SK-N-SH (cell line): ENCODE data around the gene HMGCS1. TPM values are rescaled to one million over a fixed set of nuclear protein-coding genes. Genes with fewer than 3 reads are reported as not detected.

Experiments
- CTCF ChIA-PET: fragments of 300-600, 350-600 bp; formaldehyde crosslinking; extraction: SDS; loops from one replicate; lab custom pipeline; 2021; lab: Yijun Ruan, JAX
- POLR2A ChIA-PET: fragments of 350-600 bp; sonication (Branson Sonifier 250); formaldehyde crosslinking; extraction: SDS; loops from one replicate; lab custom pipeline; 2020; ENCODE audit warnings: antibody characterized with exemption, inconsistent platforms; lab: Yijun Ruan, JAX
- DNase-seq: peaks from one replicate; pipeline ENCODE4 v3.0.0; 2012
- H2AFZ ChIP-seq: fragments of 200-600 bp; sonication (generic); 2 replicates; pipeline ENCODE4 v1.8.1; 2016; ENCODE audit warnings: antibody characterized with exemption, mild to moderate bottlenecking, low read depth
- H3F3A ChIP-seq: fragments of 200-600 bp; sonication (generic); replicated peaks from 2 replicates; pipeline ENCODE3; 2016; ENCODE audit warnings: antibody characterized with exemption, mild to moderate bottlenecking; ENCODE audit not compliant: insufficient read depth
- H3K27ac ChIP-seq, 2 experiments: fragments of 200-500 bp in 1 of 2; fragments of 200-600 bp in 1 of 2; sonication (Bioruptor generic) in 1 of 2; sonication (generic), shearing (Covaris generic) in 1 of 2; 2 replicates each; pipeline versions ENCODE4 v1.5.1 to v1.6.1; 2014 to 2016; ENCODE audit warnings: low read depth in 2 of 2, inconsistent platforms in 1 of 2, low read length in 1 of 2, mild to moderate bottlenecking in 1 of 2, mixed read lengths in 1 of 2
- H3K27me3 ChIP-seq: fragments of 200-600 bp; sonication (generic), shearing (Covaris generic); 2 replicates; pipeline ENCODE4 v1.6.1; 2016; ENCODE audit warnings: mixed run types; ENCODE audit not compliant: insufficient read depth
- H3K36me3 ChIP-seq, 2 experiments: fragments of 200-500 bp in 1 of 2; fragments of 200-600 bp in 1 of 2; sonication (Bioruptor generic) in 1 of 2; sonication (generic) in 1 of 2; replicated peaks in 1 of 2; 2 replicates each; pipeline versions ENCODE3 to v1.5.1; 2014 to 2016; ENCODE audit warnings: low read length in 1 of 2, mild to moderate bottlenecking in 1 of 2; ENCODE audit not compliant: insufficient read depth in 2 of 2, control insufficient read depth in 1 of 2
- H3K4me1 ChIP-seq, 2 experiments: fragments of 200-500 bp in 1 of 2; fragments of 200-600 bp in 1 of 2; sonication (Bioruptor generic) in 1 of 2; sonication (generic), shearing (Covaris generic) in 1 of 2; 2 replicates each; pipeline versions ENCODE4 v1.5.1 to v1.6.1; 2014 to 2016; ENCODE audit warnings: low read depth in 1 of 2, low read length in 1 of 2, mixed run types in 1 of 2; ENCODE audit not compliant: insufficient read depth in 2 of 2, control insufficient read depth in 1 of 2
- H3K4me2 ChIP-seq: fragments of 200-600 bp; sonication (generic), shearing (Covaris generic); 2 replicates; pipeline ENCODE4 v1.6.1; 2017; ENCODE audit warnings: mixed run types
- H3K4me3 ChIP-seq, 2 experiments: fragments of 200-500 bp in 1 of 2; fragments of 200-600 bp in 1 of 2; sonication (Bioruptor generic) in 1 of 2; sonication (generic), shearing (Covaris generic) in 1 of 2; 2 replicates each; pipeline versions ENCODE4 v1.5.1 to v1.8.1; 2014 to 2016; ENCODE audit warnings: low read depth in 2 of 2, inconsistent platforms in 1 of 2, low read length in 1 of 2, mild to moderate bottlenecking in 1 of 2, mixed read lengths in 1 of 2, moderate library complexity in 1 of 2
- H3K79me2 ChIP-seq: fragments of 200-600 bp; sonication (generic); 2 replicates; pipeline ENCODE4 v1.8.1; 2017; ENCODE audit warnings: mild to moderate bottlenecking; ENCODE audit not compliant: insufficient read depth
- H3K9ac ChIP-seq: fragments of 200-600 bp; sonication (generic); 2 replicates; pipeline ENCODE4 v1.6.1; 2017; ENCODE audit warnings: mixed run types
- H3K9me2 ChIP-seq: fragments of 200-600 bp; sonication (generic); 2 replicates; pipeline ENCODE4 v1.6.1; 2017; ENCODE audit warnings: mixed run types
- H3K9me3 ChIP-seq: fragments of 200-600 bp; sonication (generic); 2 replicates; pipeline ENCODE4 v1.6.1; 2017; ENCODE audit warnings: mixed run types, mild to moderate bottlenecking, moderate library complexity
- H4K20me1 ChIP-seq: fragments of 200-600 bp; sonication (generic); 2 replicates; pipeline ENCODE4 v1.6.1; 2017; ENCODE audit warnings: mild to moderate bottlenecking, mixed run types; ENCODE audit not compliant: insufficient read depth
- CHD2 ChIP-seq: fragments of 150-350 bp; IDR thresholded peaks from 2 replicates; pipeline ENCODE4 v1.6.1; 2018; ENCODE audit warnings: low read length; ENCODE audit not compliant: partially characterized antibody
- ELF1 ChIP-seq: IDR thresholded peaks from 2 replicates; pipeline ENCODE4 v1.4.0; 2012
- EP300 ChIP-seq, 2 experiments: IDR thresholded peaks; 2 replicates each; pipeline versions ENCODE4 v1.4.0 to v1.6.1; 2012; ENCODE audit warnings: borderline replicate concordance in 1 of 2, low read depth in 1 of 2, low read length in 1 of 2
- EZH2phosphoT487 ChIP-seq: fragments of 200-600 bp; sonication (generic); IDR thresholded peaks from 2 replicates; pipeline ENCODE4 v1.6.1; 2017; ENCODE audit warnings: low read depth, mixed run types, mild to moderate bottlenecking, antibody characterized with exemption, moderate library complexity, borderline replicate concordance
- FOSL2 ChIP-seq: IDR thresholded peaks from 2 replicates; pipeline ENCODE4 v1.4.0; 2012; ENCODE audit warnings: low read depth, mild to moderate bottlenecking, moderate library complexity, borderline replicate concordance
- FOXJ3 ChIP-seq: sonication (generic); formaldehyde crosslinking; IDR thresholded peaks from 2 replicates; pipeline ENCODE4 v1.5.1; 2020; ENCODE audit warnings: mild to moderate bottlenecking, missing genetic modification reagents
- FOXM1 ChIP-seq: IDR thresholded peaks from 2 replicates; pipeline ENCODE4 v1.4.0; 2012; ENCODE audit warnings: low read depth, mild to moderate bottlenecking
- GABPA ChIP-seq: IDR thresholded peaks from 2 replicates; pipeline ENCODE4 v1.4.0; 2012; ENCODE audit warnings: low read depth, mild to moderate bottlenecking
- GATA2 ChIP-seq: sonication (generic); formaldehyde crosslinking; IDR thresholded peaks from 2 replicates; pipeline ENCODE4 v1.5.0; 2020; ENCODE audit warnings: mild to moderate bottlenecking, missing genetic modification reagents
- JUND ChIP-seq: IDR thresholded peaks from 2 replicates; pipeline ENCODE4 v1.4.0; 2012
- MEF2A ChIP-seq: IDR thresholded peaks from 2 replicates; pipeline ENCODE4 v1.4.0; 2012; ENCODE audit warnings: low read depth, borderline replicate concordance
- MXI1 ChIP-seq: IDR thresholded peaks from 2 replicates; pipeline ENCODE4 v1.6.1; 2012; ENCODE audit warnings: mild to moderate bottlenecking, low read depth, low read length, improper control_type of control experiment
- POLR2AphosphoS5 ChIP-seq: IDR thresholded peaks from 2 replicates; pipeline ENCODE4 v1.6.1; 2012; ENCODE audit warnings: low read depth, low read length
- RXRA ChIP-seq: IDR thresholded peaks from 2 replicates; pipeline ENCODE4 v1.4.0; 2012; ENCODE audit warnings: low read depth, mild to moderate bottlenecking, borderline replicate concordance
- SIN3A ChIP-seq: IDR thresholded peaks from 2 replicates; pipeline ENCODE4 v1.6.1; 2012; ENCODE audit warnings: low read depth, mild to moderate bottlenecking, low read length, moderate library complexity, borderline replicate concordance
- SMC3 ChIP-seq: IDR thresholded peaks from 2 replicates; pipeline ENCODE4 v1.6.1; 2012; ENCODE audit warnings: low read depth, low read length, improper control_type of control experiment
- TAF1 ChIP-seq: IDR thresholded peaks from 2 replicates; pipeline ENCODE4 v1.6.1; 2012; ENCODE audit warnings: low read depth, mild to moderate bottlenecking, low read length, moderate library complexity, borderline replicate concordance
- TEAD4 ChIP-seq: IDR thresholded peaks from 2 replicates; pipeline ENCODE4 v1.4.0; 2012; ENCODE audit warnings: mild to moderate bottlenecking, borderline replicate concordance; ENCODE audit not compliant: insufficient read depth
- WGBS: methylation state at CpG from one replicate; pipeline ENCODE4 v1.1.6; 2017; ENCODE audit warnings: low lambda C conversion rate; 5-methylcytosine and 5-hydroxymethylcytosine counted together
- polyA plus RNA-seq, 3 experiments: library from polyadenylated mRNA; depleted of rRNA; stranded (reverse); fragments of >200 nt; gene quantifications; 2 replicates each; pipeline ENCODE4 v1.2.3, GENCODE V29; 2012
- TF ChIP-seq, protein P1 (sequence below): IDR thresholded peaks from 2 replicates; pipeline ENCODE4; 2012
- TF ChIP-seq, protein P2 (sequence below): IDR thresholded peaks from 2 replicates; pipeline ENCODE4 v1.4.0; 2012; ENCODE audit warnings: low read depth, borderline replicate concordance
- TF ChIP-seq, protein P3 (sequence below): IDR thresholded peaks from 2 replicates; pipeline ENCODE4 v1.6.1; 2012; ENCODE audit warnings: mild to moderate bottlenecking, low read depth, low read length, moderate library complexity
- TF ChIP-seq, protein P4 (sequence below): fragments of 150-350 bp; IDR thresholded peaks from 2 replicates; pipeline ENCODE4 v1.6.1; 2017; ENCODE audit warnings: antibody characterized with exemption, low read length, low read depth, borderline replicate concordance

Gene HMGCS1
- polyA plus RNA-seq, 1 of the 3 experiments (the other 2 are of a cell fraction), result 8.2 TPM

DNA sequence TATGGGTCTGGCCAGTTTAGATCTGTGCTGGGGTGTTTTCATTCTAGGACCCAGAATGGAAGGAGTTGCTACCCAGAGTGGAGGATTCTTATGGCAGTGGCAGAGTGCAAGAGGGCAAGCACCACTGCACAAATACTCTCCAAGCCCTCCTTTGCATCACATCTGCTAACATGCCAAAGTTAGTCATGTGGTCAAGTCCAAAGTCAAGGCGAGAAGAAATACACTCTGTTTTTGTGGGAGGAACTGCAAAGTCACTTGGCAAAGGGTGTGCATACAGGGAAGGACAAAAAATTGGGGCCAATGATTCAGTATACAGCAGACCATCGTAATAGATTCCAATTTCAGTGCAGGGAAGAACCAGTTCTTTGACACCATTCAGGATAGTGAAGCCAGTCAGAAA, 43.9 kb upstream of the HMGCS1 start:
- 3% methylated on average over 2 of the region's 2 CpGs for WGBS
- no peaks in the 10 kb centered on the region for H3K4me1 ChIP-seq
- no peak overlapping the region for H3K4me2 ChIP-seq
- CTCF ChIA-PET, result interaction anchor here (1.0 to 1.3 kb wide), 2 partner anchors 14 to 106 kb away, joined by 3 read pairs; no protein-coding TSS in a partner anchor
- no peaks in the 10 kb centered on the region for H3K9me2 ChIP-seq
- POLR2A ChIA-PET, result no interaction called here
- no peak for DNase-seq
- TF ChIP-seq POLR2AphosphoS5, result no peak
- no peak for TF ChIP-seq GATA2
- TF ChIP-seq CHD2, result no peak
- no peak for TF ChIP-seq RXRA
- no peak for TF ChIP-seq GABPA
- TF ChIP-seq JUND, result no peak
- no peak for TF ChIP-seq FOXJ3 (CRISPR knock-in tag)
- no peak for TF ChIP-seq TEAD4
- no peak for TF ChIP-seq FOSL2
- no peak for TF ChIP-seq MEF2A
- no peaks in the 10 kb centered on the region for H3F3A ChIP-seq
- no peaks in the 10 kb centered on the region for H3K27me3 ChIP-seq
- H3K9ac ChIP-seq, result no peak overlapping the region
- no peaks in the 10 kb centered on the region for H3K36me3 ChIP-seq
- no peak overlapping the region for H3K4me3 ChIP-seq
- H4K20me1 ChIP-seq, result no peaks in the 10 kb centered on the region
- 0 out of 2 replicates have a peak, but pooled peaks cover 4% of the 10 kb centered on the region for H3K9me3 ChIP-seq
- no peak overlapping the region for H2AFZ ChIP-seq
- no peaks in the 10 kb centered on the region for H3K79me2 ChIP-seq
- H3K27ac ChIP-seq, result no peak overlapping the region

DNA sequence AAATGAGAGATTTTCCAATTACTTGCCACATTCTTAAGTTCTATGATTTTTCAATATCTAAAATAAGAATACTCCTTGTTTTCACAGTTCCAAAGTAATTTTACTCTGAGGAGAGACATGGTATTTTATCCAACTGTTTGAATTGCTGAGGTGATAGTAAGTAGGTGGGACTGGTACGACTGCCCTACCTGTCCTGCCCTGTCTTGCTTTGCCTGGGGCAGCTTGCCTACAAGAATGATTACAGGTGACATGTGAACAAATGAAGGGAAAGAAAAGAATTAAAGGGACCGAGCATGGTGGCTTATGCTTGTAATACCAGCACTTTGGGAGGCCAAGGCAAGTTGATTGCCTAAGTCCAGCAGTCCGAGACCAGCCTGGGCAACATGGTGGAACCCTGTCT, 41.6 kb upstream of the HMGCS1 start:
- Histone ChIP-seq H3K4me3 (no peak overlapping the region), H3K36me3 (no peaks in the 10 kb centered on the region), H4K20me1 (no peaks in the 10 kb centered on the region), H3K9ac (no peak overlapping the region), H2AFZ (no peak overlapping the region), H3K4me1 (no peaks in the 10 kb centered on the region), H3K27ac (no peak overlapping the region), H3K9me2 (no peaks in the 10 kb centered on the region), H3K79me2 (no peaks in the 10 kb centered on the region), H3F3A (no peaks in the 10 kb centered on the region), H3K27me3 (no peaks in the 10 kb centered on the region), H3K4me2 (no peak overlapping the region), H3K9me3 (0 out of 2 replicates have a peak, but pooled peaks cover 2% of the 10 kb centered on the region)
- no peak for DNase-seq
- CTCF ChIA-PET, result no interaction called here
- POLR2A ChIA-PET, result no interaction called here
- 26% methylated on average over 3 of the region's 3 CpGs for WGBS
- TF ChIP-seq TEAD4, result no peak
- TF ChIP-seq, protein P1, sequence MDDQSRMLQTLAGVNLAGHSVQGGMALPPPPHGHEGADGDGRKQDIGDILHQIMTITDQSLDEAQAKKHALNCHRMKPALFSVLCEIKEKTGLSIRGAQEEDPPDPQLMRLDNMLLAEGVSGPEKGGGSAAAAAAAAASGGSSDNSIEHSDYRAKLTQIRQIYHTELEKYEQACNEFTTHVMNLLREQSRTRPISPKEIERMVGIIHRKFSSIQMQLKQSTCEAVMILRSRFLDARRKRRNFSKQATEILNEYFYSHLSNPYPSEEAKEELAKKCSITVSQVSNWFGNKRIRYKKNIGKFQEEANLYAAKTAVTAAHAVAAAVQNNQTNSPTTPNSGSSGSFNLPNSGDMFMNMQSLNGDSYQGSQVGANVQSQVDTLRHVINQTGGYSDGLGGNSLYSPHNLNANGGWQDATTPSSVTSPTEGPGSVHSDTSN, result no peak
- no peak for TF ChIP-seq GABPA
- TF ChIP-seq, protein P2, sequence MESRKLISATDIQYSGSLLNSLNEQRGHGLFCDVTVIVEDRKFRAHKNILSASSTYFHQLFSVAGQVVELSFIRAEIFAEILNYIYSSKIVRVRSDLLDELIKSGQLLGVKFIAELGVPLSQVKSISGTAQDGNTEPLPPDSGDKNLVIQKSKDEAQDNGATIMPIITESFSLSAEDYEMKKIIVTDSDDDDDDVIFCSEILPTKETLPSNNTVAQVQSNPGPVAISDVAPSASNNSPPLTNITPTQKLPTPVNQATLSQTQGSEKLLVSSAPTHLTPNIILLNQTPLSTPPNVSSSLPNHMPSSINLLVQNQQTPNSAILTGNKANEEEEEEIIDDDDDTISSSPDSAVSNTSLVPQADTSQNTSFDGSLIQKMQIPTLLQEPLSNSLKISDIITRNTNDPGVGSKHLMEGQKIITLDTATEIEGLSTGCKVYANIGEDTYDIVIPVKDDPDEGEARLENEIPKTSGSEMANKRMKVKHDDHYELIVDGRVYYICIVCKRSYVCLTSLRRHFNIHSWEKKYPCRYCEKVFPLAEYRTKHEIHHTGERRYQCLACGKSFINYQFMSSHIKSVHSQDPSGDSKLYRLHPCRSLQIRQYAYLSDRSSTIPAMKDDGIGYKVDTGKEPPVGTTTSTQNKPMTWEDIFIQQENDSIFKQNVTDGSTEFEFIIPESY, result no peak
- TF ChIP-seq, protein P3, sequence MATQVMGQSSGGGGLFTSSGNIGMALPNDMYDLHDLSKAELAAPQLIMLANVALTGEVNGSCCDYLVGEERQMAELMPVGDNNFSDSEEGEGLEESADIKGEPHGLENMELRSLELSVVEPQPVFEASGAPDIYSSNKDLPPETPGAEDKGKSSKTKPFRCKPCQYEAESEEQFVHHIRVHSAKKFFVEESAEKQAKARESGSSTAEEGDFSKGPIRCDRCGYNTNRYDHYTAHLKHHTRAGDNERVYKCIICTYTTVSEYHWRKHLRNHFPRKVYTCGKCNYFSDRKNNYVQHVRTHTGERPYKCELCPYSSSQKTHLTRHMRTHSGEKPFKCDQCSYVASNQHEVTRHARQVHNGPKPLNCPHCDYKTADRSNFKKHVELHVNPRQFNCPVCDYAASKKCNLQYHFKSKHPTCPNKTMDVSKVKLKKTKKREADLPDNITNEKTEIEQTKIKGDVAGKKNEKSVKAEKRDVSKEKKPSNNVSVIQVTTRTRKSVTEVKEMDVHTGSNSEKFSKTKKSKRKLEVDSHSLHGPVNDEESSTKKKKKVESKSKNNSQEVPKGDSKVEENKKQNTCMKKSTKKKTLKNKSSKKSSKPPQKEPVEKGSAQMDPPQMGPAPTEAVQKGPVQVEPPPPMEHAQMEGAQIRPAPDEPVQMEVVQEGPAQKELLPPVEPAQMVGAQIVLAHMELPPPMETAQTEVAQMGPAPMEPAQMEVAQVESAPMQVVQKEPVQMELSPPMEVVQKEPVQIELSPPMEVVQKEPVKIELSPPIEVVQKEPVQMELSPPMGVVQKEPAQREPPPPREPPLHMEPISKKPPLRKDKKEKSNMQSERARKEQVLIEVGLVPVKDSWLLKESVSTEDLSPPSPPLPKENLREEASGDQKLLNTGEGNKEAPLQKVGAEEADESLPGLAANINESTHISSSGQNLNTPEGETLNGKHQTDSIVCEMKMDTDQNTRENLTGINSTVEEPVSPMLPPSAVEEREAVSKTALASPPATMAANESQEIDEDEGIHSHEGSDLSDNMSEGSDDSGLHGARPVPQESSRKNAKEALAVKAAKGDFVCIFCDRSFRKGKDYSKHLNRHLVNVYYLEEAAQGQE, result no peak
- no peak for TF ChIP-seq MXI1
- no peak for TF ChIP-seq FOSL2
- TF ChIP-seq EZH2phosphoT487, result no peak
- no peak for TF ChIP-seq CHD2
- no peak for TF ChIP-seq SIN3A
- TF ChIP-seq SMC3, result no peak
- TF ChIP-seq FOXM1, result no peak
- TF ChIP-seq TAF1, result no peak
- no peak for TF ChIP-seq EP300 (IDR thresholded peaks at IDR 0.05; ENCODE audit: borderline replicate concordance in 1 of 2, low read depth in 1 of 2, low read length in 1 of 2)
- TF ChIP-seq, protein P4, sequence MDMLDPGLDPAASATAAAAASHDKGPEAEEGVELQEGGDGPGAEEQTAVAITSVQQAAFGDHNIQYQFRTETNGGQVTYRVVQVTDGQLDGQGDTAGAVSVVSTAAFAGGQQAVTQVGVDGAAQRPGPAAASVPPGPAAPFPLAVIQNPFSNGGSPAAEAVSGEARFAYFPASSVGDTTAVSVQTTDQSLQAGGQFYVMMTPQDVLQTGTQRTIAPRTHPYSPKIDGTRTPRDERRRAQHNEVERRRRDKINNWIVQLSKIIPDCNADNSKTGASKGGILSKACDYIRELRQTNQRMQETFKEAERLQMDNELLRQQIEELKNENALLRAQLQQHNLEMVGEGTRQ, result no peak
- no peak for TF ChIP-seq ELF1
